Endodermal cell (in vitro differentiated cells): ENCODE data around the gene CFAP107. TPM values are rescaled to one million over a fixed set of nuclear protein-coding genes. Genes with fewer than 3 reads are reported as not detected.

ENCODE experiments used
- DNase-seq: peaks from one replicate; pipeline ENCODE4 v3.0.0-alpha.2; 2017
- H3K27ac ChIP-seq: 2 replicates; pipeline ENCODE4 v1.5.1; 2013; ENCODE audit warnings: mild to moderate bottlenecking, low read depth, low read length, moderate library complexity
- H3K27me3 ChIP-seq: 2 replicates; pipeline ENCODE4 v1.6.1; 2013; ENCODE audit warnings: mild to moderate bottlenecking, low read length, moderate library complexity; ENCODE audit not compliant: insufficient read depth, control insufficient read depth, poor library complexity, severe bottlenecking
- H3K36me3 ChIP-seq: 2 replicates; pipeline ENCODE4 v1.7.0; 2013; ENCODE audit warnings: mild to moderate bottlenecking, low read length, moderate library complexity; ENCODE audit not compliant: control insufficient read depth, insufficient read depth
- H3K4me1 ChIP-seq: one replicate; pipeline ENCODE4 v1.7.0; 2013; ENCODE audit warnings: low read length; ENCODE audit not compliant: control insufficient read depth, insufficient read depth
- H3K4me3 ChIP-seq: 2 replicates; pipeline ENCODE4 v1.5.1; 2013; ENCODE audit warnings: mild to moderate bottlenecking, low read length, moderate library complexity
- H3K9ac ChIP-seq: 2 replicates; pipeline ENCODE4 v1.6.1; 2013; ENCODE audit warnings: mild to moderate bottlenecking, low read length, moderate library complexity; ENCODE audit not compliant: poor library complexity, severe bottlenecking; ENCODE audit errors: extremely low read depth
- H3K9me3 ChIP-seq: 2 replicates; pipeline ENCODE4 v1.6.1; 2013; ENCODE audit warnings: mild to moderate bottlenecking, low read length, moderate library complexity; ENCODE audit not compliant: control insufficient read depth
- H3K27ac Mint-ChIP-seq: 2 replicates; pipeline ENCODE4 v1.8.0; 2020; ENCODE audit warnings: mixed read lengths
- H3K27me3 Mint-ChIP-seq: 2 replicates; pipeline ENCODE4 v1.8.0; 2021; ENCODE audit warnings: mild to moderate bottlenecking, mixed read lengths; ENCODE audit not compliant: insufficient read depth
- H3K36me3 Mint-ChIP-seq: 2 replicates; pipeline ENCODE4 v1.8.0; 2020; ENCODE audit warnings: low read depth, mixed read lengths
- H3K4me1 Mint-ChIP-seq: 2 replicates; pipeline ENCODE4 v1.8.0; 2020; ENCODE audit warnings: mixed read lengths
- H3K4me3 Mint-ChIP-seq: 2 replicates; pipeline ENCODE4 v1.8.0; 2020; ENCODE audit warnings: mild to moderate bottlenecking, moderate library complexity, mixed read lengths
- H3K9me3 Mint-ChIP-seq: 2 replicates; pipeline ENCODE4 v1.8.0; 2020; ENCODE audit warnings: mild to moderate bottlenecking, mixed read lengths
- CTCF ChIP-seq: fragments of 200-600 bp; sonication (generic); conservative IDR thresholded peaks from 2 replicates; pipeline ENCODE4 v1.5.0; 2021; ENCODE audit warnings: antibody characterized with exemption, mild to moderate bottlenecking
- WGBS, 2 experiments: methylation state at CpG; one replicate each; pipeline versions ENCODE4 v1.1.5 to v1.1.7; 2013; ENCODE audit warnings: missing lambda C conversion rate in 2 of 2, mixed read lengths in 1 of 2; ENCODE audit not compliant: insufficient coverage in 1 of 2, insufficient read length in 1 of 2; 5-methylcytosine and 5-hydroxymethylcytosine counted together
- total RNA-seq, 2 donors: library from RNA; stranded (reverse); fragmentation: NEBNext Ultra II Directional in 1 of 2; extraction: Animal tissue kit (Norgen Biotek cat#: 25700) in 1 of 2; gene quantifications; 2 replicates in 1 of 2; 3 replicates in 1 of 2; pipeline ENCODE4 v1.2.1, GENCODE V29; 2021

The CFAP107 gene
- total RNA-seq, 2 donors from 2014 or later = not detected

- no peak overlapping the region for H3K4me3 Mint-ChIP-seq
- no peak overlapping the region for H3K27ac Mint-ChIP-seq
- Histone ChIP-seq H3K9ac (no peak overlapping the region), H3K27ac (no peak overlapping the region), H3K9me3 (no peaks in the 10 kb centered on the region), H3K36me3 (no peaks in the 10 kb centered on the region), H3K4me1 (no peaks in the 10 kb centered on the region), H3K4me3 (no peak overlapping the region), H3K27me3 (no peaks in the 10 kb centered on the region)
- 90 to 96% methylated on average over 4 to 6 of the region's 6 CpGs for WGBS, 2 experiments
- TF ChIP-seq CTCF = no peak
- peak; percentile 28 for DNase-seq
- no peaks in the 10 kb centered on the region for H3K9me3 Mint-ChIP-seq
- H3K36me3 Mint-ChIP-seq = no peaks in the 10 kb centered on the region
- H3K27me3 Mint-ChIP-seq = no peaks in the 10 kb centered on the region
- no peaks in the 10 kb centered on the region for H3K4me1 Mint-ChIP-seq
These were observed 11.8 kb downstream of the CFAP107 start for GRCh38 chr1:12757836-12758235.

GRCh38 chr1:12760256-12760795 is 14.3 kb downstream of the CFAP107 start:
- peak; percentile 72 for TF ChIP-seq CTCF
- Histone ChIP-seq H3K9me3 (no peaks in the 10 kb centered on the region), H3K9ac (no peak overlapping the region), H3K4me1 (no peaks in the 10 kb centered on the region), H3K27me3 (no peaks in the 10 kb centered on the region), H3K27ac (no peak overlapping the region), H3K36me3 (no peaks in the 10 kb centered on the region), H3K4me3 (no peak overlapping the region)
- Mint-ChIP-seq H3K4me1 (no peaks in the 10 kb centered on the region), H3K4me3 (no peak overlapping the region), H3K9me3 (no peaks in the 10 kb centered on the region), H3K27ac (no peak overlapping the region), H3K27me3 (no peaks in the 10 kb centered on the region), H3K36me3 (no peaks in the 10 kb centered on the region)
- WGBS, 2 experiments = 72 to 78% methylated on average over 2 to 7 of the region's 7 CpGs
- peak; percentile 81 for DNase-seq

GRCh38 chr1:12761781-12762180 is 15.8 kb downstream of the CFAP107 start:
- Mint-ChIP-seq H3K4me1 (no peaks in the 10 kb centered on the region), H3K9me3 (no peaks in the 10 kb centered on the region), H3K4me3 (no peak overlapping the region), H3K27me3 (no peaks in the 10 kb centered on the region), H3K27ac (no peak overlapping the region), H3K36me3 (no peaks in the 10 kb centered on the region)
- Histone ChIP-seq H3K4me1 (no peaks in the 10 kb centered on the region), H3K27me3 (no peaks in the 10 kb centered on the region), H3K9me3 (no peaks in the 10 kb centered on the region), H3K36me3 (no peaks in the 10 kb centered on the region), H3K9ac (no peak overlapping the region), H3K27ac (no peak overlapping the region), H3K4me3 (no peak overlapping the region)
- TF ChIP-seq CTCF = no peak
- DNase-seq = peak; percentile 4
- WGBS, 2 experiments = 91 to 92% methylated on average over 5 of the region's 5 CpGs
